BLaER1 treated with 17β-estradiol and CSF1 and Interleukin-3, amounts not matched to agents 10 nM and 100 nM (cell line): ENCODE measurements around the gene NOXA1.
A peak's percentile ranks its signal among the peaks of the same experiment; 100 is the strongest.

ENCODE experiments used
- H3K27ac ChIP-seq, 11 experiments: shearing (Covaris generic); formaldehyde crosslinking; 2 replicates each; pipeline ENCODE4 v1.8.1; 2022
- H3K27me3 ChIP-seq, 11 experiments: shearing (Covaris generic); formaldehyde crosslinking; 2 replicates each; pipeline ENCODE4 v1.8.1; 2022
- H3K36me3 ChIP-seq, 11 experiments: shearing (Covaris generic); formaldehyde crosslinking; 2 replicates each; pipeline ENCODE4 v1.8.1; 2022
- H3K4me1 ChIP-seq, 10 experiments: shearing (Covaris generic); formaldehyde crosslinking; 2 replicates each; pipeline ENCODE4 v1.8.1; 2022
- H3K4me2 ChIP-seq, 11 experiments: shearing (Covaris generic); formaldehyde crosslinking; 2 replicates each; pipeline ENCODE4 v1.8.1; 2022
- H3K4me3 ChIP-seq, 10 experiments: shearing (Covaris generic); formaldehyde crosslinking; 2 replicates each; pipeline ENCODE4 v1.8.1; 2022
- H3K9ac ChIP-seq, 11 experiments: shearing (Covaris generic); formaldehyde crosslinking; 2 replicates each; pipeline ENCODE4 v1.8.1; 2022
- H3K9me3 ChIP-seq, 11 experiments: shearing (Covaris generic); formaldehyde crosslinking; replicated peaks in 1 of 11; 2 replicates each; pipeline ENCODE4 v1.8.1; 2022
- H4K20me1 ChIP-seq, 11 experiments: shearing (Covaris generic); formaldehyde crosslinking; 2 replicates each; pipeline ENCODE4 v1.8.1; 2022
- Cebpa-rat ChIP-seq, 11 experiments: shearing (Covaris generic); IDR thresholded peaks; 2 replicates each; pipeline ENCODE4 v1.8.1; 2022

The NOXA1 gene

DNA sequence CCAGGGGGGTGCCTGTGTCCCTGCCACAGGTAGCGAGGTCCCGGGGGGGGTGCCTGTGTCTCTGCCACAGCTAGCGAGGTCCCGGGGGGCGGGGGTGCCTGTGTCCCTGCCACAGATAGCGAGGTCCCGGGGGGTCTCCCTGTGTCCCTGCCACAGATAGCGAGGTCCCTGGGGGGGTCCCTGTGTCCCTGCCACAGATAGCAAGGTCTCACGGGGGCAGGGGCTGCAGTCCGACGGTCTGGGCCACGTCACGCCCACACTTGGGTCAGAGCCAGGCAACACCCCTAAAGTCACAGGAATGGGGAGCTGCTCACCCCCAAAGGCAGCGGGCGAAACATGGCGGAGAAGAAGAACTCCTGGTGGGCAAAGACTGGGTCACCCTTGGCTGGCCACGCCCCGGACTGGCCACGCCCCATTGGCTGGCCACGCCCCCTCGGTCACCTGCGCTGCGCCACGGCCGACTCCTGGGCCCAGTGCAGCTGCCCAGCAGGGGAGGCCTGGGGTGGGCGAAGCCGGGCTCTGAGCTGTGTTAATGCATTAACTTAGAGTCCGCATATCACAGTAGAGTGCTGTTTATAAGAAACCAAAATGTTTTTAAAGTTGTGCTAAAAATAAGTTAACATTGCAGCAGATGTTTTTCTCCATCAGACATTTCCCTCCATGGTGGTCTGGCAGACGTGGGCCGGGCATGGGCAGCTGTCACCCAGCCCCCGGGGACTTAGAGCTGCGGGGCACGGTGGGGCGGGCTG, 7.0 kb downstream of the NOXA1 start:
- no peak for TF ChIP-seq Cebpa-rat (IDR thresholded peaks at IDR 0.05)
- H3K9me3 ChIP-seq: no peaks in the 10 kb centered on the region
- H3K4me3 ChIP-seq: peak overlapping the region in 9 of 10 experiments; percentile 8 to 56 (median 41); a peak in 15 of 20 replicates
- peak overlapping the region in 3 of 11 experiments; percentile 28 to 60 (median 29); a peak in 6 of 22 replicates for H3K27ac ChIP-seq
- peaks cover 0 to 45% (median 15%) of the 10 kb centered on the region in 11 experiments; a peak in 12 of 22 replicates for H4K20me1 ChIP-seq
- peaks cover under 1 to 53% (median 10%) of the 10 kb centered on the region in 11 experiments; a peak in 18 of 22 replicates for H3K27me3 ChIP-seq
- H3K36me3 ChIP-seq: no peaks in the 10 kb centered on the region
- H3K4me2 ChIP-seq: peak overlapping the region; percentile 81 to 95 (median 90)
- peaks cover 42 to 95% (median 88%) of the 10 kb centered on the region in 10 experiments for H3K4me1 ChIP-seq
- H3K9ac ChIP-seq: peak overlapping the region in 8 of 11 experiments; percentile 2 to 63 (median 40); a peak in 10 of 22 replicates

DNA sequence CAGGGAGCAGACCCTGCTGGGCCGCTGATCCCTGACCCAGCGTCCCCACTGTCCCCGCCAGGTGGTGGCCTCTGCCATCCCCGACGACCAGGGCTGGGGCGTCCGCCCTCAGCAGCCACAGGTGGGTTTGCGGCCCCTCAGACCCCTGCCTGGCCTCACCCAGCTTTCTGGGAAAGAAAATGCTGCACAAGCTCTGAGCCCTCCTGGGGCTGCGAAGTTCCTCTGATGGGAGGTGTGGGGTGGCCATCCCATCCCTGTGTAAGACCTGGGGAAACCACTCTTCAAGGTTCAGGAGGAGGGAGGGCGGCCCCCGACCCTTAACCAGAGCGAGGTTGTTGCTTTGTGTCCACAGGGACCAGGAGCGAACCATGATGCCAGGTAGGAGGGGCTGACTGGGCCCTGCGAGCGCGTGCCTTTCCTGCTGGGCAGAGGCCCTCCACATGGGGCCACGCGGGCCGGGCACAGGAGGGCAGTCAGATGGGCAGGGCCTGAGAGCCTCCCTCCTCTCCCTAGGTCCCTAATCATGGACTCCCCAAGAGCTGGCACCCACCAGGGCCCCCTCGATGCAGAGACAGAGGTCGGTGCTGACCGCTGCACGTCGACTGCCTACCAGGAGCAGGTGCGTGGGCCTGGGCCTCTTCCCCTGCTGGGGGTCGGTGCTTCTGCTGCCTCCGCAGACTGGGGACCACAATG, 7.7 kb downstream of the NOXA1 start:
- H3K4me3 ChIP-seq: peak overlapping the region in 3 of 10 experiments; percentile 18 to 32 (median 23); a peak in 4 of 20 replicates
- H3K36me3 ChIP-seq: no peaks in the 10 kb centered on the region
- peak overlapping the region; percentile 81 to 95 (median 90) for H3K4me2 ChIP-seq
- peaks cover 46 to 95% (median 88%) of the 10 kb centered on the region in 10 experiments for H3K4me1 ChIP-seq
- H3K27me3 ChIP-seq: peaks cover 0 to 51% (median 10%) of the 10 kb centered on the region in 11 experiments; a peak in 14 of 22 replicates
- H3K9ac ChIP-seq: peak overlapping the region in 5 of 11 experiments; percentile 2 to 63 (median 19); a peak in 5 of 22 replicates
- peak overlapping the region in 1 of 11 experiments; percentile 60; a peak in 2 of 22 replicates for H3K27ac ChIP-seq
- TF ChIP-seq Cebpa-rat (IDR thresholded peaks at IDR 0.05): no peak
- peaks cover 0 to 52% (median 15%) of the 10 kb centered on the region in 11 experiments; a peak in 13 of 22 replicates for H4K20me1 ChIP-seq
- no peaks in the 10 kb centered on the region for H3K9me3 ChIP-seq

DNA sequence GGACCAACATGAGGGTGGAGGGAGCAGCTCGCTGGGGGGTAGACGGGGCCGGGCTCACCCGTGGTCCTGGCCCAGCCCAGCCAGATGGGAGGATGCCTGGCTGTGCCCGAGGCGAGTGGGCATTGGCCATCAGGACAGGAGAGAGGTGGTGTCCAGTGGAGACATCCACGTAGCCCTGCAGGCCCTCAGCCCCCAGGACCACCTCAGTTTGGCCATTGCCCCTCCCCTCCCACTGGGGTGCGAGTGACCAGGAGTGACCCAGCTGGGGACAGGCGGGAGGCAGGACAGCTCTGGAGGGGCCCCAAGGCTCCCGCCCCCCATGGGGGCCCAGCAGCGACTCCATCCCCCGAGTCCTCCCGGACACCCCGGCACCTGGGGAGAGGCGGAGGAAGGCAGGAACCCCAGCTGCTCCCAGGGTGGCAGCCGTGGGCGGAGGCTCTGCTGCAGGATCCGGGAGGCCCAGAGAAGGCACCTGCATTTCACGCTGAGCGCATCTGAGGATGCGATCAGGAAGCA, 8.3 kb downstream of the NOXA1 start:
- peak overlapping the region in 1 of 11 experiments; percentile 63; a peak in 1 of 22 replicates for H3K9ac ChIP-seq
- peaks cover 0 to 58% (median 15%) of the 10 kb centered on the region in 11 experiments; a peak in 13 of 22 replicates for H4K20me1 ChIP-seq
- peak overlapping the region in 2 of 10 experiments; percentile 23 to 32; a peak in 3 of 20 replicates for H3K4me3 ChIP-seq
- TF ChIP-seq Cebpa-rat (IDR thresholded peaks at IDR 0.05): no peak
- H3K27ac ChIP-seq: no peak overlapping the region; a peak in 1 of 22 replicates
- H3K4me2 ChIP-seq: peak overlapping the region in 10 of 11 experiments; percentile 25 to 95 (median 90); a peak in 19 of 22 replicates
- peaks cover 52 to 95% (median 89%) of the 10 kb centered on the region in 10 experiments for H3K4me1 ChIP-seq
- H3K9me3 ChIP-seq: no peaks in the 10 kb centered on the region
- no peaks in the 10 kb centered on the region for H3K36me3 ChIP-seq
- peaks cover 0 to 51% (median 10%) of the 10 kb centered on the region in 11 experiments; a peak in 14 of 22 replicates for H3K27me3 ChIP-seq

DNA sequence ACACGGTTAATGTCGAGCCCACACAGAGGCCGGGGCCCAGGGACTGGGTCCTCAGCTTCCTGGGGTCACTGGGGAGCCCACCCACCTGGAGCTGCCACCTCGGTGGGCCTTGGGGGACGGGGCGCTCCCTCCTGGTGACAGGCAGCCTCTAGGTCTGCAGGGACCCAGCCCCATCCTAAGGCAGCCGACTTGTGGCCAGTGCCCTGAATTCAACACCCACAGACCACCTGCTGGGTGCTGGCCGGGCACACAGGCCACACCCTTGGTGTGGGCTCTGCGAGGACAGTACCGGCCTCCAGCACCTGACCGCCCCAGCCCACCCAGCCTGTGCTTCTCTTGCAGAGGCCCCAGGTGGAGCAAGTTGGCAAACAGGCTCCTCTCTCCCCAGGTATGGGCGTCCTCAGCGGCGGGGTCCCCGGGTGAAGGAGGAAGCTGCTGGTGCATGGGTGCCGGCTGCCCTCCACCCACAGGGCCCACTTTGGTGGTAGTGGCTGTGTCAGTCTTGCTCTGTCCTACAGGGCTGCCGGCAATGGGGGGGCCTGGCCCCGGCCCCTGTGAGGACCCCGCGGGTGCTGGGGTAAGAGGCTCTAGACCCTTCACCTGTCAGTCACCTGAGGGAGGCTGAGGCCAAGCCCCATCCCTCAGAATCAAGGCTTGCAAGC, 9.6 kb downstream of the NOXA1 start:
- no peaks in the 10 kb centered on the region for H3K36me3 ChIP-seq
- no peak for TF ChIP-seq Cebpa-rat (IDR thresholded peaks at IDR 0.05)
- 0 out of 22 replicates have a peak overlapping the region, but pooled peaks of 1 of the 11 experiments have one; percentile 24 for H3K9ac ChIP-seq
- H3K27ac ChIP-seq: no peak overlapping the region
- H4K20me1 ChIP-seq: peaks cover 0 to 66% (median 15%) of the 10 kb centered on the region in 11 experiments; a peak in 13 of 22 replicates
- peak overlapping the region in 9 of 11 experiments; percentile 26 to 94 (median 86); a peak in 15 of 22 replicates for H3K4me2 ChIP-seq
- no peak overlapping the region for H3K4me3 ChIP-seq
- no peaks in the 10 kb centered on the region for H3K9me3 ChIP-seq
- peaks cover 54 to 99% (median 90%) of the 10 kb centered on the region in 10 experiments for H3K4me1 ChIP-seq
- peaks cover 0 to 55% (median 10%) of the 10 kb centered on the region in 11 experiments; a peak in 13 of 22 replicates for H3K27me3 ChIP-seq

DNA sequence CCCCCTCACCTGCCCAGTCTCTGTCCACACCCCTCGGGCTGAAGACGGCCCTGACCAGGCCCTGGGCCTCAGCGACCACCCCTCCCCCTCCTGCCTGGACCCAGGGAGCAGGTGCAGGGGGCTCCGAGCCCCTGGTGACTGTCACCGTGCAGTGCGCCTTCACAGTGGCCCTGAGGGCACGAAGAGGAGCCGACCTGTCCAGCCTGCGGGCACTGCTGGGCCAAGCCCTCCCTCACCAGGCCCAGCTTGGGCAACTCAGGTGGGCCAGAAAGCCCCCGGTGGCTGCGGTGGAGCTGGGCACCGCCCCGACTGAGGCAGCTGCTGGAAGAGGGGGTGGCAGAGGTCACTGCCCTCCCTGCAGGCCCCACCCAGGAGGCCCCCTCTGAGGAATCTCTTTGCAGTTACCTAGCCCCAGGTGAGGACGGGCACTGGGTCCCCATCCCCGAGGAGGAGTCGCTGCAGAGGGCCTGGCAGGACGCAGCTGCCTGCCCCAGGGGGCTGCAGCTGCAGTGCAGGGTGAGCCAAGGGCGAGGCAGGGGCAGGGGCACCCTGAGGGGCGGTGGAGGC, 10.2 kb downstream of the NOXA1 start:
- H3K27me3 ChIP-seq: peaks cover 0 to 55% (median 10%) of the 10 kb centered on the region in 11 experiments; a peak in 13 of 22 replicates
- no peak for TF ChIP-seq Cebpa-rat (IDR thresholded peaks at IDR 0.05)
- peak overlapping the region in 2 of 11 experiments; percentile 9 to 24; a peak in 1 of 22 replicates for H3K9ac ChIP-seq

DNA sequence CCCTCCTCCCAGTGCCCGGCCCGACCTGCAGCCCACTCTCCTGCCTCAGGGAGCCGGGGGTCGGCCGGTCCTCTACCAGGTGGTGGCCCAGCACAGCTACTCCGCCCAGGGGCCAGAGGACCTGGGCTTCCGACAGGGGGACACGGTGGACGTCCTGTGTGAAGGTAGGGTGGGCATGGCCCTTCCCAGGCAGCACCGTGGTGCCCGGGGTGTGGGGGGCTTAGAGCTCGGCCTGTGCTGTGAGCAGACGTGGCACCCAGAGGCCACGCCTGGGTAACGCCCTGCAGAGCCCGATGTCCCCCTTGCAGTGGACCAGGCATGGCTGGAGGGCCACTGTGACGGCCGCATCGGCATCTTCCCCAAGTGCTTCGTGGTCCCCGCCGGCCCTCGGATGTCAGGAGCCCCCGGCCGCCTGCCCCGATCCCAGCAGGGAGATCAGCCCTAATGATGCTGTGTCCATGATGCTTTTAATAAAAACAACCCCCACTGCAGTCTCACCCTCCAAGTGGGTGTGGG, 10.8 kb downstream of the NOXA1 start:
- no peak for TF ChIP-seq Cebpa-rat (IDR thresholded peaks at IDR 0.05)
- Histone ChIP-seq H3K9ac (peak overlapping the region in 2 of 11 experiments; percentile 9 to 24; a peak in 1 of 22 replicates), H3K9me3 (no peaks in the 10 kb centered on the region), H3K4me1 (peaks cover 52 to 95% (median 82%) of the 10 kb centered on the region in 10 experiments), H3K27me3 (peaks cover 0 to 52% (median 10%) of the 10 kb centered on the region in 11 experiments; a peak in 13 of 22 replicates), H3K36me3 (no peaks in the 10 kb centered on the region), H3K27ac (no peak overlapping the region), H3K4me2 (peak overlapping the region in 9 of 11 experiments; percentile 26 to 94 (median 86); a peak in 17 of 22 replicates), H3K4me3 (no peak overlapping the region), H4K20me1 (peaks cover 0 to 64% (median 15%) of the 10 kb centered on the region in 11 experiments; a peak in 13 of 22 replicates)

More for the DNA sequence above, 10.2 kb downstream of the NOXA1 start:
- no peaks in the 10 kb centered on the region for H3K36me3 ChIP-seq
- H3K4me2 ChIP-seq: peak overlapping the region in 9 of 11 experiments; percentile 26 to 94 (median 86); a peak in 16 of 22 replicates
- H3K27ac ChIP-seq: no peak overlapping the region
- no peak overlapping the region for H3K4me3 ChIP-seq
- H3K9me3 ChIP-seq: no peaks in the 10 kb centered on the region
- H4K20me1 ChIP-seq: peaks cover 0 to 66% (median 15%) of the 10 kb centered on the region in 11 experiments; a peak in 13 of 22 replicates
- H3K4me1 ChIP-seq: peaks cover 54 to 98% (median 86%) of the 10 kb centered on the region in 10 experiments
